Esophagus squamous epithelium (tissue), 5 donors: ENCODE results near the gene NLGN3. TPM values are rescaled to one million over a fixed set of nuclear protein-coding genes. Genes with fewer than 3 reads are reported as not detected.
"Not testable (repeated sequence)": the region's sequence is repeated elsewhere in the genome, so short reads cannot be mapped to it uniquely, and the experiment has no call there.

ENCODE experiments used
- DNase-seq: peaks from one replicate; lab custom pipeline; 2025; lab: John Stamatoyannopoulos, UW
- H3K27ac ChIP-seq, 4 donors: fragments of 200-600 bp; sonication (generic); one replicate each; pipeline ENCODE4 v1.5.1; 2016 to 2019; ENCODE audit warnings: mild to moderate bottlenecking in 1 of 4
- H3K27me3 ChIP-seq, 4 donors: fragments of 200-600 bp; sonication (generic); 1 replicate in 3 of 4; 2 replicates in 1 of 4; pipeline versions ENCODE4 v1.5.1 to v1.6.0; 2017 to 2021; ENCODE audit warnings: antibody characterized with exemption in 1 of 4
- H3K36me3 ChIP-seq, 3 donors: fragments of 200-600 bp; sonication (generic); one replicate each; pipeline ENCODE4 v1.5.1; 2016 to 2019
- H3K4me1 ChIP-seq, 3 donors: fragments of 200-600 bp; sonication (generic); one replicate each; pipeline ENCODE4 v1.5.1; 2017 to 2019
- H3K4me3 ChIP-seq, 4 donors: fragments of 200-600 bp; sonication (generic); 1 replicate in 3 of 4; 2 replicates in 1 of 4; pipeline ENCODE4 v1.5.1; 2016 to 2019; ENCODE audit warnings: mild to moderate bottlenecking in 2 of 4, moderate library complexity in 1 of 4
- H3K9me3 ChIP-seq, 3 donors: fragments of 200-600 bp; sonication (generic); one replicate each; pipeline ENCODE4 v1.5.1; 2016 to 2019
- CTCF ChIP-seq, 6 experiments: fragments of 450-650 bp in 4 of 6; fragments of 200-600 bp in 2 of 6; sonication (generic) in 2 of 6; IDR thresholded peaks; one replicate each; pipeline ENCODE4 v1.5.1; 2016 to 2019; ENCODE audit warnings: antibody characterized with exemption in 6 of 6, mild to moderate bottlenecking in 4 of 6, moderate library complexity in 4 of 6
- POLR2A ChIP-seq, 4 donors: fragments of 450-650 bp; IDR thresholded peaks; one replicate each; pipeline ENCODE4 v1.6.1; 2017; ENCODE audit warnings: antibody characterized with exemption in 4 of 4, mild to moderate bottlenecking in 4 of 4, moderate library complexity in 3 of 4
- WGBS, 2 donors: methylation state at CpG; one replicate each; pipeline ENCODE4 v1.1.5; 2018; 5-methylcytosine and 5-hydroxymethylcytosine counted together
- intact Hi-C: fragments of 100-400 bp; cut with DNase I; formaldehyde crosslinking; loops from one replicate; pipeline ENCODE4 v1.15.0; 2022
- total RNA-seq, 4 donors: library from RNA; depleted of rRNA; stranded (reverse); fragments of >200 nt; gene quantifications; one replicate each; pipeline ENCODE4 v1.1.0, GENCODE V29; 2016
- donor health status: DM: yes; HTN: yes; CAD: no.

NLGN3 gene
- total RNA-seq, 4 donors from 2014 or later, result 0.21 to 0.38 (median 0.23) TPM; not detected in 1

- intact Hi-C loops, result no loop called here
Measured at GRCh38 chrX:71174795-71175194, 30.2 kb downstream of the NLGN3 start.

GRCh38 chrX:71175531-71175930, 30.9 kb downstream of the NLGN3 start:
- no peaks in the 10 kb centered on the region for H3K27me3 ChIP-seq
- H3K36me3 ChIP-seq, result no peaks in the 10 kb centered on the region
- no peak for TF ChIP-seq POLR2A (IDR thresholded peaks at IDR 0.05)
- TF ChIP-seq CTCF (IDR thresholded peaks at IDR 0.05), result no peak
- H3K4me3 ChIP-seq, result no peak overlapping the region
- intact Hi-C loops, result no loop called here
- no peak overlapping the region for H3K27ac ChIP-seq
- H3K4me1 ChIP-seq, result no peaks in the 10 kb centered on the region
- no peaks in the 10 kb centered on the region for H3K9me3 ChIP-seq
- no peak for DNase-seq
- WGBS, 2 donors, result 78 to 93% methylated on average over 3 to 5 of the region's 5 CpGs

More at GRCh38 chrX:71174795-71175194, 30.2 kb downstream of the NLGN3 start:
- no peak for DNase-seq
- no peaks in the 10 kb centered on the region for H3K36me3 ChIP-seq
- no peaks in the 10 kb centered on the region for H3K4me1 ChIP-seq
- 50 to 69% methylated on average over 1 of the region's 1 CpG for WGBS, 2 donors
- TF ChIP-seq POLR2A (IDR thresholded peaks at IDR 0.05) (no peak), CTCF (IDR thresholded peaks at IDR 0.05) (no peak)
- no peaks in the 10 kb centered on the region for H3K27me3 ChIP-seq
- H3K9me3 ChIP-seq, result no peaks in the 10 kb centered on the region
- no peak overlapping the region for H3K4me3 ChIP-seq
- no peak overlapping the region for H3K27ac ChIP-seq

- Histone ChIP-seq H3K27ac (no peak overlapping the region), H3K27me3 (no peaks in the 10 kb centered on the region), H3K4me1 (peaks cover 0 to 7% (median 0%) of the 10 kb centered on the region in 3 donors), H3K36me3 (no peaks in the 10 kb centered on the region), H3K9me3 (no peaks in the 10 kb centered on the region), H3K4me3 (no peak overlapping the region)
- DNase-seq, result no peak
- WGBS, 2 donors, result 56 to 78% methylated on average over 2 to 3 of the region's 3 CpGs
- no peak for TF ChIP-seq POLR2A (IDR thresholded peaks at IDR 0.05)
- TF ChIP-seq CTCF (IDR thresholded peaks at IDR 0.05), result no peak
- intact Hi-C loops, result no loop called here
Measured at GRCh38 chrX:71177327-71177726, 32.7 kb downstream of the NLGN3 start.

GRCh38 chrX:71178908-71179307, 34.3 kb downstream of the NLGN3 start:
- 0 to 10% methylated on average over 2 to 4 of the region's 4 CpGs for WGBS, 2 donors
- Histone ChIP-seq H3K4me1 (peaks cover 0 to 13% (median 4%) of the 10 kb centered on the region in 3 donors), H3K4me3 (no peak overlapping the region), H3K9me3 (no peaks in the 10 kb centered on the region), H3K27ac (no peak overlapping the region), H3K27me3 (no peaks in the 10 kb centered on the region), H3K36me3 (no peaks in the 10 kb centered on the region)
- TF ChIP-seq POLR2A (IDR thresholded peaks at IDR 0.05), result no peak
- TF ChIP-seq CTCF (IDR thresholded peaks at IDR 0.05), result peak; percentile 24 to 71 (median 66)
- no peak for DNase-seq
- intact Hi-C loops, result no loop called here

GRCh38 chrX:71180579-71181265, 36.1 kb downstream of the NLGN3 start:
- intact Hi-C loops, H3K4me3 ChIP-seq, H3K27ac ChIP-seq, H3K36me3 ChIP-seq, DNase-seq, H3K9me3 ChIP-seq, H3K27me3 ChIP-seq: not testable (repeated sequence)
- WGBS, 2 donors, result 83 to 92% methylated on average over 9 of the region's 9 CpGs
- peaks cover 0 to 21% (median 4%) of the 10 kb centered on the region in 3 donors for H3K4me1 ChIP-seq
